ENCODE measurements around the gene AP2A2.

Gene AP2A2

GRCh38 chr11:1047595-1048156, 122.0 kb downstream of the AP2A2 start:
- no peak for DNase-seq

GRCh38 chr11:1048375-1049070, 122.9 kb downstream of the AP2A2 start:
- no peak for DNase-seq

- no peak for DNase-seq
Observed at GRCh38 chr11:1049071-1049405, 123.4 kb downstream of the AP2A2 start.

GRCh38 chr11:1049431-1049891, 123.8 kb downstream of the AP2A2 start:
- no peak for DNase-seq

- no peak for DNase-seq
Observed at GRCh38 chr11:1049911-1050580, 124.4 kb downstream of the AP2A2 start.

GRCh38 chr11:1050581-1051355, 125.1 kb downstream of the AP2A2 start:
- DNase-seq: peak; percentile 50 to 61

- DNase-seq: no peak
Observed at GRCh38 chr11:1051356-1052132, 125.9 kb downstream of the AP2A2 start.

- no peak for DNase-seq
Observed at GRCh38 chr11:1052133-1053011, 126.7 kb downstream of the AP2A2 start.

GRCh38 chr11:1053121-1053901, 127.6 kb downstream of the AP2A2 start:
- no peak for DNase-seq

- no peak for DNase-seq
Observed at GRCh38 chr11:1054143-1055108, 128.8 kb downstream of the AP2A2 start.

- DNase-seq: no peak
Observed at GRCh38 chr11:1055109-1055703, 129.5 kb downstream of the AP2A2 start.

GRCh38 chr11:1055990-1056771, 130.5 kb downstream of the AP2A2 start:
- no peak for DNase-seq

GRCh38 chr11:1057806-1058205, 132.1 kb downstream of the AP2A2 start:
- no peak for DNase-seq

GRCh38 chr11:1059759-1060158, 134.1 kb downstream of the AP2A2 start:
- DNase-seq: no peak

- DNase-seq: no peak
Observed at GRCh38 chr11:1060410-1060809, 134.7 kb downstream of the AP2A2 start.

GRCh38 chr11:1060852-1061616, 135.4 kb downstream of the AP2A2 start:
- DNase-seq: no peak
